SHP77 treated with DMSO at 0.1 percent for 48 hours (cell line): Measurements from ENCODE around the gene UBASH3B.

ENCODE experiments used
- DNase-seq: peaks from one replicate; lab custom pipeline; 2025; lab: John Stamatoyannopoulos, UW

The UBASH3B gene

DNA sequence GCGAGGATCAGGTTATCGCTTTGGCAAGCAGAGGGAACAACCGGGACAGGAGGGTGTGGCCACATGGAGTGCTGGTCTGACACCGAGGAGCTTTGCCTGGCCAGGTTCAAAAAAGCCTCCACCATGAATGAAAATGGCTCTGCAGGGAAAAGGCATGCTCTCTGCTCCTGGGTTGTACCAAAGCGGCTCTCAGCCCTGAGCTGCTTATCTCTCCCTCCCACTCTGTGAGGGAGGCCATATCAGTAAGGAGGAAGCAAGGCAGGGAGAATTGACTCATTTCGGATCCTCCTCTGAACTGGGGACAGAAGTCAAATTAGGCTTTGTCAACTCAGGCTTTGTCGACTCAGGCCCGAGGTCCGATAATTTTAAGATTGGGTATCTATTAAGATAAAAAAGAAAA, 99.9 kb downstream of the UBASH3B start:
- no peak for DNase-seq

DNA sequence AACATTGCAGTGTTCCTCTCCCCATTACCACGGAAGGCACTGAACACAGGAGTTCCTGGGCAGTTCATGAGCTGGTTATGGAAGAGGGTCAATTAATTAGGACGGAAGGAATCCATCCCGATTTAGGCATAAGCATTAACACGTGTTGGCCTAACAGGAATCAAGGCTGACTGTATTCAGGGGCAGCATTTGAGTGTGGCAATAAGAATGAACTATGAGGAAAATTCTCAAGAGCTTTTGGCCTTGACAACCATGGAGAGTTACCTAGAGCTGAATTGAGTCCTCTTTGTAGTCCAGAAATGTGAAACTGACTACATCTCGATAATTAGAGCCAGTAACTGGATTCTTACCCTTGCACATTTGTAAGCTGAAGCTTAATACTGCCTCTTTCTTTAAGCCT, 100.4 kb downstream of the UBASH3B start:
- DNase-seq, result no peak

DNA sequence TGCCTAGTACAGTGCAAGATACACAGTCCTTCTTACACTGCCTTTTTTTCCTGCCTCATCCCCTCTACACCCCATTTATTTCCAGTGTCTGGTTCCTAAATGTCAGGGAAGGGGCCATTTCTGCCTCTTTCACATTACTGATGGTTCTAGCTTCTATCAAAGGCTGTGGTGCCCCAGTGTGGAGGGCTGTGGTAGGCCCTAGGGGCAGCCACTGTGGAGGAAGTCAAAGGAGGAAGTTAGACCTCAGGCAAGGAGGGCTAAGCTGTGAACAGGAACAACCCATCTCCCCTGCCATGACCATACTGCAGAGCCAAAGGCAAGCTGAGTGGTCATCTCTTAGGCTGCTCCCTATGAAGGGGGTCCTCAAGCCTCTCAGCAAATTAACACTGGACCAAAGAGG, 100.9 kb downstream of the UBASH3B start:
- no peak for DNase-seq

DNA sequence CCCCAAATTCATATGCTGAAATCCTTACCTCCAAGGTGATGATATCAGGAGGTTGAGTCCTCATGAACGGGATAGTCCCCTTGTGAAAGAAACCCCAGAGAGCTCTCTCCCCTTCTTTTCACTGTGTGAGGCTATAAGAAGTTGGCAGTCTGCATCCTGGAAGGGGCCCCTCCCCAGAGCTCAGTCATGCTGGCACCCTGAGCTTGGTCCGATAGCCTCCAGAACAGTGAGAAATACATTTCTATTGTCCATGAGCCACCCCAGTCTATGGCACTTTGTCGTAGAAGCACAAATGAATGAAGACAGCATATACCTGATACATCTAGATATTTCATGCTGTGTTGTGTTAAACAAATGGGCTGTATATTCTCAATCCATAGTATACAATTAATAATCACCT, 101.7 kb downstream of the UBASH3B start:
- no peak for DNase-seq

DNA sequence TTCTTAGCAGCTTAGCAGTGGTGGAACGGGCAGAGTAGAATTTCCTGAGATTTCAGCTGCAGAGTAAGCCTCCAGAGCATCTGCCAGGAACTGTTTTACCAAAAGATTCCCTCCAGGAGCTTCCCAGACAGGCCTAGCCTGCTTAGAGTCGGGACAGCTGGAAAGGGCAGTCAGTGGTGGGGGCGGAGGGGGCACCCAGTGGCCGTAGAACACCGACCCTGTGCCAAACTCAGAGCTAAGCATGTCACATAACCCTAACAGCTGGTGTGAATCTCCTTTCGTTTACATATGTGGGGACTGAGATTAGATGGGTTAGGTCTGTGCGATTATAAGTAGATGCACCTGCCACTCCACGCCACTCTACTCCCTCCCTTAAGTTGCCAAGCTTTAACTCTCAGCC, 102.8 kb downstream of the UBASH3B start:
- DNase-seq, result no peak

DNA sequence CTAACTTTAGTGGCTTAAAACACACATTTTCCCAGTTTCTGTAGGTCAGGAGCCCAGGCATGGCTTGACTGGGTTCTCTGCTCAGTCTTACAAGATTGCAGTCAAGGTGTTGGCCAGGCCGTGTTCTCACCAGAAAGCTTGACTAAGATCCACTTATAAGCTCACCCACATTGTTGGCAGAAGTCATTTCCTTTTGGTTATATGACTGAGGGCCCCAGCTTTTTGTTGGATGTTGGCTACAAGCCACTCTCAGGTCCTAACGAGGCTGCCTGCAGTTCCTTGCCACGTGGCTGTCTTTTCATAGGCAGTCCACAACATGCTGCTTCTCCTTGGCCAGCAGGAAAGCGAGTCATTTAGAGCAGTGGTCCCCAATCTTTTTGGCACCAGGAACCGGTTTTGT, 103.5 kb downstream of the UBASH3B start:
- DNase-seq, result no peak

DNA sequence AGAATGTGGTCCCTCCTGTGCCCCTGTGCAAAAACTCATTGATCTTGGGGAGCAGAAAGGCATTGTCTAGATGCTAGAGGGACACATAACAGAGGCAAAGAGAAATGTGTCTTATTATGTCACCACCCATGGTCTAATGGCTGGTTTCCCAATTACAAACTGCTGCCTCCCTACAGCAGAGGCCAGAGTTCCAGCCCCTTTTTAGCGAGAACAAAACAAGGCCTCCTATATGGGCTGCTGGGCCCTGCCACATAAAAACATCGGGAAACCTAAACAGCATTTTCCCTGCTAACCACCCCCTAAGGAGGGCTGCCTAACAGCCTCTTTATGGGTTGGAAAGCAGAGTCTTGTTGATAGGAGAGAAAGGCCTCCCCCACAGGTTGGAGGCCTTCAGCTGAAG, 107.6 kb downstream of the UBASH3B start:
- DNase-seq, result no peak

DNA sequence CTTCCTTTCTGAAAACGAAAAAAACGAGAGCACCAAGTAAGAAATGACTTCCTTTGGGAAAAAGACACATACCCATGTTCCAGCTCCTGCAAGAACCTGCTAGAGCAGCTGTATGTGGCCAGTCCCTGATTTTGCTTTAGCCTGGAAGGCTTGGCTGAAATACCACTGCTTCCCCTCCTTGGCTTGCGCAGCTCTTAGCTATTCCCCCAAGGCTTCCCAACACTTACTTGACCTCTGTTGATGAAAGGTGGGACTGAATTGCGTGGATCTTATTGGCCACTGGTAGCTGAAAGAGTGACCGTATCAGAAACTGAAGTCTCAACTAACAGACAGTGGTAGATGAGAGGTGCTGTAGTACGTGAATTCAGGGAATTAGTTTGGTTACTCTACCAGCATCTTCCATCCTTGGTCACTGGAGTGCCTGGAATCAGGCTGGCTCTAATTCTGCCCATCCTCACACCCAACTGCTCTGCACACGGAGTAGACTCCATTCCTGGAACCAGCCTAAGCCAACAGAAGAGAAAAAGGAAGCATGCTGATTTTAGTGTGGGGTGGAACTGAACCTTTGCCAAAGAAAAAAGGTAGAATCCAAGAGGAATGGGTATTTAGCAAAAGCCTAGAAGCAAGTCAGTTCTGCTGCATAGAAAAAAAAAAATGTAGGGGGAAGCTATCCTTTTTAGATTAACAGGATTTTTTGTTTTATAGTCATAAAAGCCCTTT, 109.0 kb downstream of the UBASH3B start:
- DNase-seq, result no peak

DNA sequence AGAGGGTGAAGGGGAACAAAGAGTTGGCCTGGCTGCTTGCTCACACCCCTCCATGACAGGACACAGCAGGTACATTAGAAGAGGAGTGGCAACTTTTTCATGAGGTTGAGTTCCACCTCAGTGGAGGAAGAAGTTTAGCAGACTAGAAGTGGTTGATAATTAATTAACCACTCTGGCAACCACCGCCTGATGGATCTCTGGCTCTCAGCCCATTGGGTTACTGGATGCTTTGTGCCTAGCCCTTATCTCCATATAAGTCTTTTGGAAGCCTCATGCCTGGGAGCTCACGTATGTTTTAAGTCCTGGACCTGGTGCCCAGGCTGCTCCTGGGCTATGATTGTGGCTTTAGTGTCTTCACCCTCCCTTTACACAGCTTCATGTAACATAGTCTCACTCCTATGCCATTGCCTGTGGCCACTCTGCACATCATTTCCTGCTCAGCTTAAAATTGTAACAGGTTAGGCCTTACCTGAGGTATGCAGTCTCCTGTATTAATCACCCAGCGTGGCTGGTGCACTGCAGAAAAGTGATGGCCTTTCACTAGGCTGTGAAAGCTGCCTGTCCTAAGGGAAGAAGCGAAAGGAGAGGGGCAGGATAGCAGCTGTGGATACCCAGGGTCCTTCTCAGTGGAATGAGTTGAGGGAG, 110.1 kb downstream of the UBASH3B start:
- no peak for DNase-seq

DNA sequence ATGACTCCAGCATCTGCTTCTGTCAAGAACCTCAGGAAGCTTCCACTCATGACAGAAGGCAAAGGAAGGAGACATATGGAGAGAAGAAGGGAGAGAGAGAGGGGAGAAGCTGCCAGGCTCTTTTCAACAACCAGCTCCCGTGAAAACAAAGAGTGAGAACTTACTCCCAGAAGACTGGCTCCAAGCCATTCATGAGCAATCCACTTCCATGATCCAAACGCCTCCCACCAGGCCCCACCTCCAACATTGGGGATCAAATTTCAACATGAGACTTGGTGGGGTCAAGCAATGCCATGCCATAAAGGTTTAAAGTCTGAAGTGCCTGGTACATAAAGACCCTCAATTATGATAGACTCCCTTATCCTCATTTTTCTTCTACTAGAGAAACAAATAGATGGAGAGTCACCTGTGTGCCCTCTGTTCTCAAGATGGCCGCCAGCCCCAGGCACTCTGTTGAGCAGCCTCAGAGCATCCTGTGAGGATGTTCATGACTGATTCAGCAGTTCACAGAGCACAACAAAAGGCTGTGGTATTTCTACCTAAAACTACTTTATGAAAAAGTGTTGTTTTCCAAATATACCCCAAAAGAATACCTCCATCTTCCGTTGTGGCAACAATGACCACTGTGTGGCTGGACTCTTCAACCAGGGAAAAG, 113.7 kb downstream of the UBASH3B start:
- DNase-seq, result no peak

DNA sequence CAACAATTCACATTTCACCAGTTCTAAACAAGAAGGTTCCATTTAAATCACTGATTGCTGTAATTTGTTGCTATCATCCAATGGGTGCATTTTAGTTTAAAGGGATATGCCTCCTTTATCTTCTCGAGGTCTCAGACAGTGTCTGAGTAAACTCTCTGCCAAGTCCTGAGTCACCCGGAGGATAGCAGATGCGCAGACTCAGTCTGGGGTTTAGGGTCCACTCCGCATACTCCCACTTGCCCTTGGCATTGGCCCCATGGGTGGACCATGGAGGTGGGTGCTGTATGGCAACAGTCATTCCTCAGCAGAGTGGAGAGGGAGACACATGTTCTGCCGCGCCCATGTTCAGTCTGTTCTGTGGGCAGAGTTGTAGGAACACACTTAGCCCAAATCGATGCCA, 117.4 kb downstream of the UBASH3B start:
- DNase-seq, result no peak

DNA sequence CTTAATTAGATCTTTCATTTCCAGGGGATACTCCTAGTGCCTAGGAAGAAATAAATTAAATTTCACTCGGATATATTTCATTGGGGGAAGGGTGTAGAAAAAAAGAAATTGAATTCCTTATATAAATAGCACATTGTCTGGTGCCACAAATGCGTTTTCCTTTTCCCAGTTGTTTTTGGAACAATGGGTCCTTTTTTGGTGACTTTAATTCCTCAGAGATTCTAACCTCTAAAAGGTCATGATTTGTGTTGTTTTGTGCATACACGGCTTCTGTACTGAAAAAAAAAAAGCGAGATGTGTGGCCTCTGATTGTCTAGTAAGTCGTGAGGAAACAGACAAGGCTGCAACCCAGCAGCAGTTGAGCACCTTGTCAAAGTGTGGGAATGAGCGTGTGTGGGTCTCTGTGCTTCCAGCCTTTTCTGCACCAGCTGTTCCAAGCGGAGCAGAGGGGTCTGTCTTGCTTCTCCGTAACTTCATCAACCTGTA, 118.3 kb downstream of the UBASH3B start:
- no peak for DNase-seq

DNA sequence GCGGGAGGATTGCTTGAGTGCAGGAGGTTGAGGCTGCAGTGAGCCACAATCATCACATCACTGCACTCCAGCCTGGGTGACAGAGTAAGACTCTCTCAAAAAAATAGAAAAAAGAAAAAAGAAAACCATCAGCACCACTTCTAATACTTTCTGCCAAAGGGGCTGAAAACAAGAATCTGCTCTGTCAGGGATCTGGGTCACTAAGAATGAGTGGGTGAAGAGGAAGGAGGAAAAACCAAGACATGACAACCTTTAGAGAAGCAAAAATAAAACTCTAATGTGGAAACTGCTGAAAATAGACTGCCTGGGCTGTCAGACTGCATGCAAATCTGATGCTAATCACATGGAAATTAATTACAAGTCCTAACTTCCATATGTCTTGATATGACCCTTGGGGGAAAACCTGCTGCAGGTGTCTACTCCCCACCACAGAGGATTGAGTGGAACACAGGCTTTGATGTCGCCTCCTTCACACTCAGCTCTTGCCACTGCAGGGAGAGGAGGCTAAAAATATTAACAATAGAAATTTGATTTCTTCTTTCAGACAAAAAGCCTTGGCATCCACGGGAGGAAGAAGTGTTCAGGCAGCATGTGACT, 120.3 kb downstream of the UBASH3B start:
- no peak for DNase-seq

DNA sequence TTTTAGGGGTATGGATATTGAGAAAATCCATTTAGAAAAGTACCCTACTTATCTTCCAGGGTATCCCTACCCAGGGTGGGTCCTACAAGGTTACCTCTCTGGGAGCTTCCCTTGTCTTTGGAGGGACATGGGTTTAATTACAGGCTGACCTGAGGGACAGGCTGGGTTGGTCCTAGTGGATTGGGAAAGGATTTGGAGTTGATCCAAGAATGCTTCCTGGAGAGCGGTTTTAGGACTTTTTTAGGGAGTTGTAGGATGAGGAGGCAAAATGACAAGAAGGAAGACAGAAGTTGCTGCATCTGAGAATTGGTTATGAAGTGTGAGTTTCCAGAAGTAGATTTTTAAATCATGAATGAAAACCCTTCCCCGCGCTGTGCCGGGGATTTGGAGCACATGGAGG, 121.0 kb downstream of the UBASH3B start:
- no peak for DNase-seq

DNA sequence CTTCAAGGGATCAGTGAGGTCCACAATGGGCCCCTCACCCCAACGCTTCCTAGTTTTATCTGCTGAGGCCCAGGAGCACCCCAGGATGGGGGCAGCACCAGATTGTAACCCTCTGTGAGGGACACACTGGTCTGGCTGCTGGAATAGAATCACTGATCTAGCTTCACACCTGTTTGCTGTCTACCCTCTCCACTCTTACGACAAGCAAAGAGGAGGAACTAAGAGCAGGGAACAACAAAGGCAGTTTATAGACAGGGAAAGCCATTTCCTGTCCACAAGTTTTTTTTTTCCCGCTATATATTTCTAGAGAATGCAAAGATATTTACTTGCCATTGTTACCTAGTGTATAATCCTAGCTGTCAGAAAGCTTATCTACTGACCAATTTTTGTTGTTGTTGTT, 121.8 kb downstream of the UBASH3B start:
- no peak for DNase-seq

DNA sequence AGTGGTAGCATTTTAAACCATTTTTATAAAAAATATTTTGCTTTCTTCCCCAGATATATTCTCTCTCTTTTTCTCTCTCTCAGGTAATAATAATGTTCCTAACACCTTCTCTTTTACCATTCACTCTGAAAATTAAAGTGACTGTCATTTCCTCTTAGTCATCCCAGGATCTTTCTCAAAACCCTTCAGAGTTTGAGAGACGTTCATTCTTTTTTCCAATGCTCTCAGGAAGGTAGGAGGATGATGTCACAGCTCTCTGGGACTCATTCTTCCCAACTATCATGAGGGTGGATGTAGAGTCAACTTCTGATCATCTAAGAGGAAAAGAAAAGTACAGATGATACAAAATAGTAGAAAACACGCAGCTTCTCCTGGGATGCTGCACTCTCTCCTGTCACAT, 122.6 kb downstream of the UBASH3B start:
- no peak for DNase-seq

DNA sequence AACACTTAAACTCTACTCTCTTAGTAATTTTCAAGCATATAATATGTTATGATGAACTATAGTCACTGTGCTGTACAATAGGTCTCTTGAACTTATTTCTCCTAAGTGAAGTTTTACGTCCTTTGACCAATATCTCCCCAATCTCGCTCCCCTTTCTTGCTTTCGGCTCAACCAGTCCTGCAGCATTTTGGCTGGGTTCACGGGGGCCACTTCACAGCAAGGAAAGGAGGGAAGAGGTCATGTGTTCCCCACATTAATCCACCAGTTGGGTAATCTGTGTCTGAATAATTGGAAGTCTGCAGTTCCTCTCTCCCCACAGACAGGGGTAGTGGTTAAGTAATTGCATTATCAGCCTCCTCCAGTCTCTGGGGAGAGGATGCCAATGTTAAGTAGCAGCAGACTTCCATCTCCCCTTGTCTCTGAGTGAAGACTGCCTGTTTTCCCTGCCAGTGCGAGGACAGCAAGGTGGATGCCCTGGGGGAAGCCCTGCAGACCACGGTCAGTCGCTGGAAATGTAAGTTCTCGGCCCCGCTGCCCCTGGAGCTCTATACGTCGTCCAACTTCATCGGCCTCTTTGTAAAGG, 123.6 kb downstream of the UBASH3B start:
- no peak for DNase-seq

DNA sequence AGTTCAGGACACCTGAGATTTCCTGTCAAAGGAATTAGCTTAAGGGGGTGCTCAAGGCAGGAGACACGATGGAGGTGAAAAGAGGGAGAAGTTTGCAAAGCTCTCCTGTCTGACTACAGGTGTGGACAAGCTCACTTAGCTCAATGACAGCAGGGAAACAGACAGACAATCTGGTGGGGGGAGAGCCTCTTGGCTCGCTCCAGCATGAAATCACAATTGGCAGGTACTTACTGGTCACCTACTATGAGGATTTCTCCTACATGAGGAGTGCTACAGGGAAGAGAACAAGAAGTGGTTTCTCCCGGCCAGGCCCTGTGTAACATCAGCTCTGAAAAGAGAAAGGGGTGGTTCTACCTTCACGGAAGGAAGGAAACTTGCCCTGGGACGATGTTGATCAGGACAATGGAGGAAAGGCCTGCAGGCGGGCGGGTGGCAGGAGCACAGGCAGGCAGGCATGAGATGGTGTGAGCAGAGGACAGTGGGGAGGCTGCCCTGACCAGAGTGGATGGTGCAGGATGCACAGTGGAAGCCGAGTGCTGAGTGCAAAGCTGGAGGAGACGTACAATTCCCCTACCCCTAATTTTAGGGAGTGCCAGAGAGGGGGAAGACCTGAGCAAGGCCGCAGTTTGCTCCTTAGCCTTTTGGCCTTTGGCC, 124.9 kb downstream of the UBASH3B start:
- no peak for DNase-seq

DNA sequence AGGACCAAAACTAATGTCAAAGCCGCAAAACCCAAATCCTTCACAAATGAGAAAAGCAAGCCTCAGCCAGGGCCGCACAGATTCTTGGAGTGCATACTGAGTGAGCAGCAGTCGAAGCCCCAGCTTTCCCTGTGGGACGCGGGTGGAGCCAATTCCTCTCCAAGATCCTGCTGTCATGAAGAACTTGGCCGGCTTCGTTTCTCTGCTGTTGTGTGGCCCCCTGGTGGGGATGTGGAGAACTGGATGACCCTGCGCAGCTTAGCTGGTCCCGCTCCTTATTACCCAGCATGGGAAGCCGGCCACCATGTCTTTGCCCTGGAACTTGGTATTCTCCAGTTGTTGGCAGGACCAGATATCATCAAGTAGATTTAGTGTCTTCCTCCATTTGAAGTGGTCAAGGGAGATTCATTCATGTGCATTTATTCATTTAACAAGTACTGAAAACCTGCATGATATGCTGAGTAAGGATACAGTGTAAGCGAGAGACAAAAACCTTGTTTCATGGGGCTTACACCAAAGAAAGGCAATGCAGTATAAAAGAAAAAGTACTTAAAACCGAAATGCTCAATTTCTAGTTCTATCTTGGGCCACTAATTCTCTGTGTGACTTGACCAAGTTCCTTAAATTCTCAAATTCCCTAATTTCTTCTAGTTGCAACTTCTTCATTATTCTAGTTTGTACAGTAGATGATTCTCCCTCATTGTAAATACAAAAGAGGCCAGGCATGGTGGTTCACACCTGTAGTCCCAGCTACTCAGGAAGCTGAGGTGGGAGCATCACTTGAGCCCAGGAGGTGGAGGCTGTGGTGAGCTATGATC, 126.1 kb downstream of the UBASH3B start:
- DNase-seq, result peak; percentile 3

DNA sequence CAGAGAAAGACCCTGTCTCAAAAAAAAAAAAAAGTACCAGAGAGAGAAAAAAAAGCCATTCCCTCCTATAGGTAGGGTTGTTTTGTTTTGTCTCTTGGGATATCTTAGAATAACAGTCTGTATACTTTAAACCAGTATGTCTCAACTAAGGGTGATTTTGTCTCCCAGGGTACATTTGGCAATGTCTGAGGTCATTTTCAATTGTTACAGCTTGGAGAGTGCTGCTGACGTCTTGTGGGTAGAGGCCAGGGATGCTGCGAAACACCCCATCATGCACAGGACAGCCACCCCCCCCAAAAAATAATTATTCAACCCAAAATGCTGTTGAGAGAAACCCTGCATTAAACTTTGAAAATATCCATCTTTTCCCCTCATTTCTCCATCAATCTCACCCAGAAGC, 126.7 kb downstream of the UBASH3B start:
- no peak for DNase-seq

DNA sequence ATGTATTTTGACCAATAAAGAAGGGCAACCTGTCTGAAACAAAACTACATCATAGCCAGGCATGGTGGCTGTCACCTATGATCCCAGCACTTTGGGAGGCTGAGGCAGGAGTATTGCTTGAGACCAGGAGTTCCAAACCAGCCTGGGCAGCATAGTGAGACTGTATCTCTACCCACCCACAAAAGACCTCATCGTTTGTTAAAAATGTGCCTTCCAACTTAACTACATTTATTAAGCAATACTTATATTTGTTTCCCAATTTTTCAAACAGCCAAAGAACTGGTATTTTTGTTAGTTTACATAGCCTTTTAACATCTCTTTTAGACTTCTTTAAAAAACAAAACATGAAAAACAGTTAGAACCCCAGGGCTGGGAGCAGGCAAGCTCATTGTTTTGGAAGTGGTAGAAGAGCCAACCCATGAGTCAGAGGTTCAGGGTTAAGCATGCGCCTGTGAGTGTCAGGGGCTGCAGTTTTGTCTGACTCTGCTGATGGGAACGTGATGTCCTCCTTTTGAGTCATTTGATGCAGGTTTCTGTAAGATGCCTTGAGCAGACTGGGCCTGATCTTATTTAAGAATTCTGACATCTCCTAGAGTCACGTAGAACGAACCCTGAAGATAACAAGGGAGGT, 128.9 kb downstream of the UBASH3B start:
- no peak for DNase-seq
